SK-N-SH (cell line): ENCODE results near the gene FECH. TPM values are rescaled to one million over a fixed set of nuclear protein-coding genes. Genes with fewer than 3 reads are reported as not detected.

ENCODE experiments used
- CTCF ChIA-PET: fragments of 300-600, 350-600 bp; formaldehyde crosslinking; extraction: SDS; loops from one replicate; lab custom pipeline; 2021; lab: Yijun Ruan, JAX
- POLR2A ChIA-PET: fragments of 350-600 bp; sonication (Branson Sonifier 250); formaldehyde crosslinking; extraction: SDS; loops from one replicate; lab custom pipeline; 2020; ENCODE audit warnings: antibody characterized with exemption, inconsistent platforms; lab: Yijun Ruan, JAX
- DNase-seq: peaks from one replicate; pipeline ENCODE4 v3.0.0; 2012
- H2AFZ ChIP-seq: fragments of 200-600 bp; sonication (generic); 2 replicates; pipeline ENCODE4 v1.8.1; 2016; ENCODE audit warnings: antibody characterized with exemption, mild to moderate bottlenecking, low read depth
- H3F3A ChIP-seq: fragments of 200-600 bp; sonication (generic); replicated peaks from 2 replicates; pipeline ENCODE3; 2016; ENCODE audit warnings: antibody characterized with exemption, mild to moderate bottlenecking; ENCODE audit not compliant: insufficient read depth
- H3K27ac ChIP-seq, 2 experiments: fragments of 200-500 bp in 1 of 2; fragments of 200-600 bp in 1 of 2; sonication (Bioruptor generic) in 1 of 2; sonication (generic), shearing (Covaris generic) in 1 of 2; 2 replicates each; pipeline versions ENCODE4 v1.5.1 to v1.6.1; 2014 to 2016; ENCODE audit warnings: low read depth in 2 of 2, inconsistent platforms in 1 of 2, low read length in 1 of 2, mild to moderate bottlenecking in 1 of 2, mixed read lengths in 1 of 2
- H3K27me3 ChIP-seq: fragments of 200-600 bp; sonication (generic), shearing (Covaris generic); 2 replicates; pipeline ENCODE4 v1.6.1; 2016; ENCODE audit warnings: mixed run types; ENCODE audit not compliant: insufficient read depth
- H3K36me3 ChIP-seq, 2 experiments: fragments of 200-500 bp in 1 of 2; fragments of 200-600 bp in 1 of 2; sonication (Bioruptor generic) in 1 of 2; sonication (generic) in 1 of 2; replicated peaks in 1 of 2; 2 replicates each; pipeline versions ENCODE3 to v1.5.1; 2014 to 2016; ENCODE audit warnings: low read length in 1 of 2, mild to moderate bottlenecking in 1 of 2; ENCODE audit not compliant: insufficient read depth in 2 of 2, control insufficient read depth in 1 of 2
- H3K4me1 ChIP-seq, 2 experiments: fragments of 200-500 bp in 1 of 2; fragments of 200-600 bp in 1 of 2; sonication (Bioruptor generic) in 1 of 2; sonication (generic), shearing (Covaris generic) in 1 of 2; 2 replicates each; pipeline versions ENCODE4 v1.5.1 to v1.6.1; 2014 to 2016; ENCODE audit warnings: low read depth in 1 of 2, low read length in 1 of 2, mixed run types in 1 of 2; ENCODE audit not compliant: insufficient read depth in 2 of 2, control insufficient read depth in 1 of 2
- H3K4me2 ChIP-seq: fragments of 200-600 bp; sonication (generic), shearing (Covaris generic); 2 replicates; pipeline ENCODE4 v1.6.1; 2017; ENCODE audit warnings: mixed run types
- H3K4me3 ChIP-seq, 2 experiments: fragments of 200-500 bp in 1 of 2; fragments of 200-600 bp in 1 of 2; sonication (Bioruptor generic) in 1 of 2; sonication (generic), shearing (Covaris generic) in 1 of 2; 2 replicates each; pipeline versions ENCODE4 v1.5.1 to v1.8.1; 2014 to 2016; ENCODE audit warnings: low read depth in 2 of 2, inconsistent platforms in 1 of 2, low read length in 1 of 2, mild to moderate bottlenecking in 1 of 2, mixed read lengths in 1 of 2, moderate library complexity in 1 of 2
- H3K79me2 ChIP-seq: fragments of 200-600 bp; sonication (generic); 2 replicates; pipeline ENCODE4 v1.8.1; 2017; ENCODE audit warnings: mild to moderate bottlenecking; ENCODE audit not compliant: insufficient read depth
- H3K9ac ChIP-seq: fragments of 200-600 bp; sonication (generic); 2 replicates; pipeline ENCODE4 v1.6.1; 2017; ENCODE audit warnings: mixed run types
- H3K9me2 ChIP-seq: fragments of 200-600 bp; sonication (generic); 2 replicates; pipeline ENCODE4 v1.6.1; 2017; ENCODE audit warnings: mixed run types
- H3K9me3 ChIP-seq: fragments of 200-600 bp; sonication (generic); 2 replicates; pipeline ENCODE4 v1.6.1; 2017; ENCODE audit warnings: mixed run types, mild to moderate bottlenecking, moderate library complexity
- H4K20me1 ChIP-seq: fragments of 200-600 bp; sonication (generic); 2 replicates; pipeline ENCODE4 v1.6.1; 2017; ENCODE audit warnings: mild to moderate bottlenecking, mixed run types; ENCODE audit not compliant: insufficient read depth
- CHD2 ChIP-seq: fragments of 150-350 bp; IDR thresholded peaks from 2 replicates; pipeline ENCODE4 v1.6.1; 2018; ENCODE audit warnings: low read length; ENCODE audit not compliant: partially characterized antibody
- EP300 ChIP-seq, 2 experiments: IDR thresholded peaks; 2 replicates each; pipeline versions ENCODE4 v1.4.0 to v1.6.1; 2012; ENCODE audit warnings: borderline replicate concordance in 1 of 2, low read depth in 1 of 2, low read length in 1 of 2
- FOSL2 ChIP-seq: IDR thresholded peaks from 2 replicates; pipeline ENCODE4 v1.4.0; 2012; ENCODE audit warnings: low read depth, mild to moderate bottlenecking, moderate library complexity, borderline replicate concordance
- FOXM1 ChIP-seq: IDR thresholded peaks from 2 replicates; pipeline ENCODE4 v1.4.0; 2012; ENCODE audit warnings: low read depth, mild to moderate bottlenecking
- GABPA ChIP-seq: IDR thresholded peaks from 2 replicates; pipeline ENCODE4 v1.4.0; 2012; ENCODE audit warnings: low read depth, mild to moderate bottlenecking
- GATA2 ChIP-seq: sonication (generic); formaldehyde crosslinking; IDR thresholded peaks from 2 replicates; pipeline ENCODE4 v1.5.0; 2020; ENCODE audit warnings: mild to moderate bottlenecking, missing genetic modification reagents
- JUND ChIP-seq: IDR thresholded peaks from 2 replicates; pipeline ENCODE4 v1.4.0; 2012
- MEF2A ChIP-seq: IDR thresholded peaks from 2 replicates; pipeline ENCODE4 v1.4.0; 2012; ENCODE audit warnings: low read depth, borderline replicate concordance
- MXI1 ChIP-seq: IDR thresholded peaks from 2 replicates; pipeline ENCODE4 v1.6.1; 2012; ENCODE audit warnings: mild to moderate bottlenecking, low read depth, low read length, improper control_type of control experiment
- POLR2AphosphoS5 ChIP-seq: IDR thresholded peaks from 2 replicates; pipeline ENCODE4 v1.6.1; 2012; ENCODE audit warnings: low read depth, low read length
- RAD21 ChIP-seq: IDR thresholded peaks from 2 replicates; pipeline ENCODE4 v1.6.1; 2012; ENCODE audit warnings: mild to moderate bottlenecking, low read length
- RFX5 ChIP-seq: IDR thresholded peaks from 2 replicates; pipeline ENCODE4 v1.6.1; 2012; ENCODE audit warnings: mild to moderate bottlenecking, improper control_type of control experiment, low read length
- SIN3A ChIP-seq: IDR thresholded peaks from 2 replicates; pipeline ENCODE4 v1.6.1; 2012; ENCODE audit warnings: low read depth, mild to moderate bottlenecking, low read length, moderate library complexity, borderline replicate concordance
- SMC3 ChIP-seq: IDR thresholded peaks from 2 replicates; pipeline ENCODE4 v1.6.1; 2012; ENCODE audit warnings: low read depth, low read length, improper control_type of control experiment
- TAF1 ChIP-seq: IDR thresholded peaks from 2 replicates; pipeline ENCODE4 v1.6.1; 2012; ENCODE audit warnings: low read depth, mild to moderate bottlenecking, low read length, moderate library complexity, borderline replicate concordance
- TEAD4 ChIP-seq: IDR thresholded peaks from 2 replicates; pipeline ENCODE4 v1.4.0; 2012; ENCODE audit warnings: mild to moderate bottlenecking, borderline replicate concordance; ENCODE audit not compliant: insufficient read depth
- WGBS: methylation state at CpG from one replicate; pipeline ENCODE4 v1.1.6; 2017; ENCODE audit warnings: low lambda C conversion rate; 5-methylcytosine and 5-hydroxymethylcytosine counted together
- polyA plus RNA-seq, 3 experiments: library from polyadenylated mRNA; depleted of rRNA; stranded (reverse); fragments of >200 nt; gene quantifications; 2 replicates each; pipeline ENCODE4 v1.2.3, GENCODE V29; 2012
- TF ChIP-seq, protein P1 (sequence below): IDR thresholded peaks from 2 replicates; pipeline ENCODE4 v1.4.0; 2012; ENCODE audit warnings: low read depth, borderline replicate concordance
- TF ChIP-seq, protein P2 (sequence below): fragments of 200-600 bp; sonication (generic); IDR thresholded peaks from 2 replicates; pipeline ENCODE4 v1.6.1; 2017; ENCODE audit warnings: antibody characterized with exemption, mild to moderate bottlenecking, moderate library complexity
- TF ChIP-seq, protein P3 (sequence below): fragments of 150-350 bp; IDR thresholded peaks from 2 replicates; pipeline ENCODE4 v1.6.1; 2016; ENCODE audit warnings: mild to moderate bottlenecking, low read depth, low read length
- TF ChIP-seq, protein P4 (sequence below): IDR thresholded peaks from 2 replicates; pipeline ENCODE4; 2012

FECH gene
- polyA plus RNA-seq, 1 of the 3 experiments (the other 2 are of a cell fraction): 44.4 TPM

DNA sequence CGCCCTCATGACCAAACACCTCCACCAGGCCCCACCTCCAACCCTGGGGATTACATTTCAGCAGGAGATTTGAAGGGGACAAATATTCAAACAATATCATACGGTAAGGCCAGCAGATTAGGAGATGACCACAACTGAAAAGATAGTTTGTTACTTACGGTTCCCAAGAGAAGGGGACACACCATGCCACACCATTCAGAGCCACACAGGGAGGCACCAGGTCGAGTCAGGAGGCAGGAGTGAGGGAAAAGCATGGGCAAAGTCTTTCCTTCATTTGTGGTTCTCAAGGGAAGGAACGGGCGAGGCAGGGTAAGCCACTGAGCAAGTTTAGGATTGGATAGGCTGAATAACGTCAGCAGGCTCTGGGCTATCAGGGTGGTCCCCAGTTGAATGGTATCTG is 57.4 kb downstream of the FECH start:
- Histone ChIP-seq H3K9ac (no peak overlapping the region), H2AFZ (no peak overlapping the region), H3K9me3 (no peaks in the 10 kb centered on the region), H3K4me3 (no peak overlapping the region), H3K4me1 (peaks cover 0 to 17% of the 10 kb centered on the region in 2 experiments; a peak in 1 of 4 replicates), H3K27ac (no peak overlapping the region), H3K27me3 (no peaks in the 10 kb centered on the region; the same call in 1 of the 2 replicates), H4K20me1 (no peaks in the 10 kb centered on the region), H3K36me3 (no peaks in the 10 kb centered on the region), H3K9me2 (no peaks in the 10 kb centered on the region), H3K4me2 (no peak overlapping the region), H3F3A (no peaks in the 10 kb centered on the region), H3K79me2 (no peaks in the 10 kb centered on the region)
- WGBS: 51% methylated on average over 7 of the region's 7 CpGs
- no peak for DNase-seq
- ChIA-PET CTCF (no interaction called here), POLR2A (no interaction called here)
- TF ChIP-seq FOSL2 (no peak), TAF1 (no peak), MXI1 (no peak), FOXM1 (no peak)
- TF ChIP-seq, protein P1, sequence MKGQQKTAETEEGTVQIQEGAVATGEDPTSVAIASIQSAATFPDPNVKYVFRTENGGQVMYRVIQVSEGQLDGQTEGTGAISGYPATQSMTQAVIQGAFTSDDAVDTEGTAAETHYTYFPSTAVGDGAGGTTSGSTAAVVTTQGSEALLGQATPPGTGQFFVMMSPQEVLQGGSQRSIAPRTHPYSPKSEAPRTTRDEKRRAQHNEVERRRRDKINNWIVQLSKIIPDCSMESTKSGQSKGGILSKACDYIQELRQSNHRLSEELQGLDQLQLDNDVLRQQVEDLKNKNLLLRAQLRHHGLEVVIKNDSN: no peak

DNA sequence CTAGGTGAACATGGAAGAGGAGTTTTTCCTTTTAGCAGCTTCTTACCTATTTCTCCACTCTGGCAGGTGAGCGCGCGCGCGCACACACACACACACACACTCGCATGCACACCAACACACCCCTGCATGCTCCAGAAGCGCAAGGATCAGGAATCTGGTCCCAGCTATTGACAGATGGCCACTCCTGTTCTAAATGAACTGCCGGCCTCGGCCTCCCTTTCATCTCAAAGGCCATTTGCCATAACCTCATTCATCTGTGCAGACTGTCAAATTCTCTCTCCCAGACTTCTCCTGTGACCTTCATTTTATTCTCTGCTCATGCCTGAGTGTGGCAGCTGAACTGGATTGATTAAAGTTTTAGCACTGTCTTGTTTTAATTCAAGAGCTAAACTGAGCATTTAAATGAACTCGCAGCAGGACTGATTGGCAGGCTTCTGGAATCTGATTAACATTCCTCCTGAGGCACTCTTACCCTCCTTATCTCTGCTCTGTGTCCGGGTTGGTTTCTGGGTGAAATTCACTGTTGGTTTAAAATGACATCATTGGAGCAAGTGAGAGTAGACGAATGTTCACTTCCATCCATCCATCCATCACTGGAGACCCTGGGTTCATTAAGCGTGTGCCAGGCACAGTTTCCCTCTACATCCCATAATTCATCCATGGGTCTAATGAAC is 58.8 kb downstream of the FECH start:
- 50% methylated on average over 13 of the region's 13 CpGs for WGBS
- CTCF ChIA-PET: interaction anchor here (1.0 to 1.2 kb wide), 2 partner anchors 34 to 89 kb away, joined by 3 to 5 read pairs; no protein-coding TSS in a partner anchor
- peak; percentile 59 for DNase-seq
- H3K4me1 ChIP-seq: peaks cover 0 to 9% of the 10 kb centered on the region in 2 experiments; a peak in 1 of 4 replicates
- no peaks in the 10 kb centered on the region; the same call in 1 of the 2 replicates for H3K27me3 ChIP-seq
- H3K9me2 ChIP-seq: no peaks in the 10 kb centered on the region
- no peaks in the 10 kb centered on the region for H3K9me3 ChIP-seq
- H4K20me1 ChIP-seq: no peaks in the 10 kb centered on the region
- H3K9ac ChIP-seq: no peak overlapping the region
- no peaks in the 10 kb centered on the region for H3F3A ChIP-seq
- no peak overlapping the region for H2AFZ ChIP-seq
- no peaks in the 10 kb centered on the region for H3K36me3 ChIP-seq
- no peak overlapping the region for H3K4me3 ChIP-seq
- POLR2A ChIA-PET: no interaction called here
- H3K79me2 ChIP-seq: no peaks in the 10 kb centered on the region
- H3K27ac ChIP-seq: peak overlapping the region in 1 of 2 experiments; percentile 11; a peak in 1 of 4 replicates
- no peak overlapping the region for H3K4me2 ChIP-seq
- TF ChIP-seq RAD21 (no peak), SMC3 (no peak), MEF2A (no peak), EP300 (IDR thresholded peaks at IDR 0.05; ENCODE audit: borderline replicate concordance in 1 of 2, low read depth in 1 of 2, low read length in 1 of 2) (peak in 1 of 2 experiments; percentile 29; a peak in 1 of 4 replicates), CHD2 (no peak), SIN3A (no peak), RFX5 (no peak), GATA2 (CRISPR knock-in tag) (0 out of 2 replicates have a peak, but pooled peaks have one; percentile 9), FOXM1 (no peak), TEAD4 (no peak), JUND (no peak), TAF1 (no peak), POLR2AphosphoS5 (no peak), GABPA (no peak)
- TF ChIP-seq, protein P2, sequence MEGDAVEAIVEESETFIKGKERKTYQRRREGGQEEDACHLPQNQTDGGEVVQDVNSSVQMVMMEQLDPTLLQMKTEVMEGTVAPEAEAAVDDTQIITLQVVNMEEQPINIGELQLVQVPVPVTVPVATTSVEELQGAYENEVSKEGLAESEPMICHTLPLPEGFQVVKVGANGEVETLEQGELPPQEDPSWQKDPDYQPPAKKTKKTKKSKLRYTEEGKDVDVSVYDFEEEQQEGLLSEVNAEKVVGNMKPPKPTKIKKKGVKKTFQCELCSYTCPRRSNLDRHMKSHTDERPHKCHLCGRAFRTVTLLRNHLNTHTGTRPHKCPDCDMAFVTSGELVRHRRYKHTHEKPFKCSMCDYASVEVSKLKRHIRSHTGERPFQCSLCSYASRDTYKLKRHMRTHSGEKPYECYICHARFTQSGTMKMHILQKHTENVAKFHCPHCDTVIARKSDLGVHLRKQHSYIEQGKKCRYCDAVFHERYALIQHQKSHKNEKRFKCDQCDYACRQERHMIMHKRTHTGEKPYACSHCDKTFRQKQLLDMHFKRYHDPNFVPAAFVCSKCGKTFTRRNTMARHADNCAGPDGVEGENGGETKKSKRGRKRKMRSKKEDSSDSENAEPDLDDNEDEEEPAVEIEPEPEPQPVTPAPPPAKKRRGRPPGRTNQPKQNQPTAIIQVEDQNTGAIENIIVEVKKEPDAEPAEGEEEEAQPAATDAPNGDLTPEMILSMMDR: no peak
- TF ChIP-seq, protein P3, sequence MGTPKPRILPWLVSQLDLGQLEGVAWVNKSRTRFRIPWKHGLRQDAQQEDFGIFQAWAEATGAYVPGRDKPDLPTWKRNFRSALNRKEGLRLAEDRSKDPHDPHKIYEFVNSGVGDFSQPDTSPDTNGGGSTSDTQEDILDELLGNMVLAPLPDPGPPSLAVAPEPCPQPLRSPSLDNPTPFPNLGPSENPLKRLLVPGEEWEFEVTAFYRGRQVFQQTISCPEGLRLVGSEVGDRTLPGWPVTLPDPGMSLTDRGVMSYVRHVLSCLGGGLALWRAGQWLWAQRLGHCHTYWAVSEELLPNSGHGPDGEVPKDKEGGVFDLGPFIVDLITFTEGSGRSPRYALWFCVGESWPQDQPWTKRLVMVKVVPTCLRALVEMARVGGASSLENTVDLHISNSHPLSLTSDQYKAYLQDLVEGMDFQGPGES: no peak
- TF ChIP-seq, protein P4, sequence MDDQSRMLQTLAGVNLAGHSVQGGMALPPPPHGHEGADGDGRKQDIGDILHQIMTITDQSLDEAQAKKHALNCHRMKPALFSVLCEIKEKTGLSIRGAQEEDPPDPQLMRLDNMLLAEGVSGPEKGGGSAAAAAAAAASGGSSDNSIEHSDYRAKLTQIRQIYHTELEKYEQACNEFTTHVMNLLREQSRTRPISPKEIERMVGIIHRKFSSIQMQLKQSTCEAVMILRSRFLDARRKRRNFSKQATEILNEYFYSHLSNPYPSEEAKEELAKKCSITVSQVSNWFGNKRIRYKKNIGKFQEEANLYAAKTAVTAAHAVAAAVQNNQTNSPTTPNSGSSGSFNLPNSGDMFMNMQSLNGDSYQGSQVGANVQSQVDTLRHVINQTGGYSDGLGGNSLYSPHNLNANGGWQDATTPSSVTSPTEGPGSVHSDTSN: no peak
- TF ChIP-seq, protein P1: no peak
